Activated T-cell treated with anti-CD3 and anti-CD28 coated beads for 48 hours (primary cell): Measurements from ENCODE around the gene OMP.

Source experiments
- DNase-seq: peaks from one replicate; pipeline ENCODE4 v3.0.0-alpha.2; 2020; ENCODE audit warnings: low read depth

The OMP gene

GRCh38 chr11:77104727-77105126, 2.1 kb downstream of the OMP start:
- no peak for DNase-seq

GRCh38 chr11:77106321-77106720, 3.7 kb downstream of the OMP start:
- no peak for DNase-seq

GRCh38 chr11:77106759-77107158, 4.1 kb downstream of the OMP start:
- no peak for DNase-seq

GRCh38 chr11:77107950-77108349, 5.3 kb downstream of the OMP start:
- DNase-seq = no peak

- DNase-seq = no peak
Measured at GRCh38 chr11:77108436-77108835, 5.8 kb downstream of the OMP start.

- DNase-seq = no peak
Measured at GRCh38 chr11:77109236-77110019, 6.8 kb downstream of the OMP start.

GRCh38 chr11:77110836-77111235, 8.2 kb downstream of the OMP start:
- DNase-seq = no peak

GRCh38 chr11:77111277-77111676, 8.6 kb downstream of the OMP start:
- DNase-seq = no peak

GRCh38 chr11:77111946-77112345, 9.3 kb downstream of the OMP start:
- DNase-seq = no peak

GRCh38 chr11:77112641-77113381, 10.2 kb downstream of the OMP start:
- DNase-seq = no peak

GRCh38 chr11:77113382-77114088, 10.9 kb downstream of the OMP start:
- DNase-seq = no peak

GRCh38 chr11:77114089-77114463, 11.4 kb downstream of the OMP start:
- DNase-seq = no peak

- DNase-seq = no peak
Measured at GRCh38 chr11:77115181-77115611, 12.6 kb downstream of the OMP start.

GRCh38 chr11:77115956-77116355, 13.3 kb downstream of the OMP start:
- no peak for DNase-seq

- DNase-seq = no peak
Measured at GRCh38 chr11:77117492-77117891, 14.9 kb downstream of the OMP start.

GRCh38 chr11:77118086-77118485, 15.4 kb downstream of the OMP start:
- DNase-seq = no peak

GRCh38 chr11:77118971-77119370, 16.3 kb downstream of the OMP start:
- DNase-seq = no peak

- DNase-seq = no peak
Measured at GRCh38 chr11:77119531-77119936, 16.9 kb downstream of the OMP start.

GRCh38 chr11:77120571-77120970, 17.9 kb downstream of the OMP start:
- DNase-seq = no peak

GRCh38 chr11:77121096-77121640, 18.5 kb downstream of the OMP start:
- no peak for DNase-seq

- no peak for DNase-seq
Measured at GRCh38 chr11:77121876-77122575, 19.4 kb downstream of the OMP start.
